Mammary epithelial cell (primary cell): ENCODE measurements around the gene SALL3.

Experiments
- CTCF ChIP-seq, 2 donors: IDR thresholded peaks in 1 of 2; conservative IDR thresholded peaks in 1 of 2; 2 replicates each; pipeline ENCODE4 v1.5.1; 2011 to 2012; ENCODE audit warnings: inconsistent platforms in 2 of 2, low read length in 2 of 2, mild to moderate bottlenecking in 2 of 2, control low read depth in 1 of 2, low read depth in 1 of 2; ENCODE audit not compliant: insufficient read depth in 1 of 2; ENCODE audit errors: extremely low read depth in 1 of 2
- EZH2 ChIP-seq: IDR thresholded peaks from 2 replicates; pipeline ENCODE4 v1.6.1; 2012; ENCODE audit warnings: low read length, inconsistent platforms, borderline replicate concordance

- TF ChIP-seq CTCF (conservative IDR thresholded peaks at IDR 0.05 in 1 of 2, IDR thresholded peaks at IDR 0.05 in 1 of 2; ENCODE audit: extremely low read depth in 1 of 2, insufficient read depth in 1 of 2, low read depth in 1 of 2, low read length in 2 of 2) = no peak
- TF ChIP-seq EZH2 = peak; percentile 27
These were observed 4.3 kb upstream of the SALL3 start for GRCh38 chr18:78975292-78975691.
